ENCODE measurements around the gene CSF2.

DNA sequence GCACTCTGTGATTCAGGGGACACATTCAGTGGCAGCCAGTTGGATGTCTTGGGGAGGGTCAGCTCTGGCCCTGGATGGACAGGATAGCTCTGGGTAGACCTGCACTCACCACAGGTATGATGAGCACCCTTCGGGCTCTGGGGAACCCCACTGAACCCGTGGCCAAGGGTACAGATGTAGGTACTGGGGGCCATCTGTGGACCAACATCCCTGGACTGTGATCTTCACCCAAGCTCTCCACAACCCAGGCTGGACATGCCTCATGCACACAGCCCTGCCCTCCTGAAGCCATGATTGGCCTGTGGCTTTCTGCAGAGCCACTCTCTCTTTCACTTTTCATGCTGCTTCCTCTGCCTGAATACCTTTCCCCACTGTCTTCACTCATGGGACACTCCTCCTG is 46.6 kb upstream of the CSF2 start:
- no peak for TF ChIP-seq SAFB2 (CRISPR knock-in tag; IDR thresholded peaks at IDR 0.05; ENCODE audit: borderline replicate concordance, low read depth)
- TF ChIP-seq ZNF577 (CRISPR knock-in tag; IDR thresholded peaks at IDR 0.05; ENCODE audit: borderline replicate concordance, low read depth): no peak
- TF ChIP-seq REST (IDR thresholded peaks at IDR 0.05; ENCODE audit: borderline replicate concordance in 1 of 2, low read depth in 1 of 2, low read length in 2 of 2): no peak
- no peak for TF ChIP-seq U2AF2 (IDR thresholded peaks at IDR 0.05; ENCODE audit: low read depth, low read length)
- no peak for TF ChIP-seq POLR2A (IDR thresholded peaks at IDR 0.05; ENCODE audit: insufficient read depth in 1 of 2, low read depth in 2 of 2, low read length in 2 of 2)
- no peak for TF ChIP-seq ZNF431 (CRISPR knock-in tag; IDR thresholded peaks at IDR 0.05; ENCODE audit: borderline replicate concordance, low read depth)
- TF ChIP-seq HNRNPUL1 (IDR thresholded peaks at IDR 0.05; ENCODE audit: low read depth, low read length): no peak
